ENCODE measurements around the gene CNN2. TPM values are rescaled to one million over a fixed set of nuclear protein-coding genes. Genes with fewer than 3 reads are reported as not detected.

Gene CNN2
- total RNA-seq, 1 experiment from 2014 or later, result 524 TPM

- Histone ChIP-seq H3K14ac (ENCODE audit: insufficient read depth, low read length) (no peak overlapping the region), H2BK15ac (ENCODE audit: low read depth, low read length) (no peak overlapping the region), H3T11ph (ENCODE audit: low read length) (no peak overlapping the region), H2BK120ac (ENCODE audit: low read depth, low read length, poor library complexity, severe bottlenecking) (no peak overlapping the region), H3K4me2 (ENCODE audit: insufficient read depth, insufficient read length, low read length) (no peak overlapping the region), H2AFZ (ENCODE audit: low read length) (no peak overlapping the region), H2BK12ac (ENCODE audit: insufficient read length, low read depth, low read length) (no peak overlapping the region), H3K56ac (ENCODE audit: insufficient read length, low read depth, low read length) (no peak overlapping the region), H3K79me2 (ENCODE audit: insufficient read depth, low read length) (no peaks in the 10 kb centered on the region), H3K18ac (ENCODE audit: insufficient read length, low read depth, low read length) (no peak overlapping the region), H3K23ac (ENCODE audit: insufficient read length, low read depth, low read length) (no peak overlapping the region), H3K79me1 (ENCODE audit: insufficient read depth, low read depth, low read length, poor library complexity, severe bottlenecking) (no peaks in the 10 kb centered on the region), H4K5ac (ENCODE audit: insufficient read length, low read depth, low read length) (no peak overlapping the region), H3K9ac (ENCODE audit: extremely low read depth, insufficient read length, low read length) (no peak overlapping the region), H3K9me3 (ENCODE audit: control insufficient read depth, low read depth, low read length) (no peaks in the 10 kb centered on the region), H3K27ac (ENCODE audit: insufficient read length, low read depth, low read length) (no peak overlapping the region), H3K4ac (ENCODE audit: low read depth, low read length) (no peak overlapping the region), H3K4me1 (ENCODE audit: insufficient read depth, low read length) (no peaks in the 10 kb centered on the region), H2BK5ac (ENCODE audit: insufficient read length, low read length) (no peak overlapping the region), H2BK20ac (ENCODE audit: low read depth, low read length, poor library complexity, severe bottlenecking) (no peak overlapping the region), H3K23me2 (ENCODE audit: insufficient read length, low read depth, low read length, poor library complexity, severe bottlenecking) (no peaks in the 10 kb centered on the region), H4K91ac (ENCODE audit: insufficient read length, low read depth, low read length) (no peak overlapping the region), H4K8ac (replicated peaks; ENCODE audit: insufficient read length, low read depth, low read length) (no peak overlapping the region), H2AK5ac (ENCODE audit: insufficient read length, low read length) (no peak overlapping the region), H4K20me1 (ENCODE audit: control insufficient read depth, insufficient read depth, insufficient read length) (peaks cover 4% of the 10 kb centered on the region), H3K27me3 (ENCODE audit: insufficient read depth, low read length) (no peaks in the 10 kb centered on the region)
- no CpG with 5 or more reads among the region's 47 CpGs for WGBS (ENCODE audit: extremely low coverage, insufficient read length, low lambda C conversion rate)
- Mint-ChIP-seq H3K9me3 (no peaks in the 10 kb centered on the region), H3K27me3 (ENCODE audit: low read depth) (peaks cover 2% of the 10 kb centered on the region), H3K4me3 (no peak overlapping the region; a peak in 1 of 5 replicates), H3K4me1 (peaks cover 2 to 12% of the 10 kb centered on the region in 2 experiments), H3K36me3 (ENCODE audit: insufficient read depth in 1 of 3, low read depth in 3 of 3) (peaks cover 10 to 39% (median 34%) of the 10 kb centered on the region in 3 experiments; a peak in 6 of 7 replicates), H3K27ac (no peak overlapping the region)
- no peak for TF ChIP-seq CTCF (conservative IDR thresholded peaks at IDR 0.05)
- DNase-seq, result peak; percentile 87
These were observed 35.1 kb upstream of the CNN2 start for GRCh38 chr19:991174-991931.

Measured in H9 (cell line).